Ascending aorta (tissue), 2 donors: ENCODE results near the gene NFKBIE. TPM values are rescaled to one million over a fixed set of nuclear protein-coding genes. Genes with fewer than 3 reads are reported as not detected.

ENCODE experiments used
- DNase-seq, 2 donors: peaks; one replicate each; pipeline ENCODE4 v3.0.0-alpha.2; 2019; ENCODE audit warnings: low spot score in 2 of 2
- H3K27ac ChIP-seq, 2 donors: fragments of 200-600 bp; sonication (generic); one replicate each; pipeline ENCODE4 v1.5.1; 2016 to 2017; ENCODE audit warnings: mild to moderate bottlenecking in 1 of 2
- H3K27me3 ChIP-seq: fragments of 200-600 bp; sonication (generic); one replicate; pipeline ENCODE4 v1.5.1; 2017
- H3K36me3 ChIP-seq, 2 donors: fragments of 200-600 bp; sonication (generic); one replicate each; pipeline ENCODE4 v1.5.1; 2016
- H3K4me1 ChIP-seq, 2 donors: fragments of 200-600 bp; sonication (generic); one replicate each; pipeline ENCODE4 v1.5.1; 2016 to 2017; ENCODE audit warnings: mild to moderate bottlenecking in 1 of 2
- H3K4me3 ChIP-seq, 2 donors: fragments of 200-600 bp; sonication (generic); one replicate each; pipeline ENCODE4 v1.5.1; 2016 to 2017; ENCODE audit warnings: mild to moderate bottlenecking in 1 of 2
- H3K9me3 ChIP-seq, 2 donors: fragments of 200-600 bp; sonication (generic); one replicate each; pipeline ENCODE4 v1.5.1; 2016
- intact Hi-C: fragments of 100-400 bp; cut with DNase I; formaldehyde crosslinking; loops from one replicate; pipeline ENCODE4 v1.15.1; 2023
- total RNA-seq: library from RNA; depleted of rRNA; stranded (reverse); fragments of >200 nt; gene quantifications from one replicate; pipeline ENCODE4 v1.1.0, GENCODE V29; 2016
- TF ChIP-seq, protein P1 (sequence below), 3 experiments: fragments of 200-600 bp in 2 of 3; fragments of 450-650 bp in 1 of 3; sonication (generic) in 2 of 3; IDR thresholded peaks; one replicate each; pipeline ENCODE4 v1.5.1; 2016 to 2019; ENCODE audit warnings: antibody characterized with exemption in 3 of 3, mild to moderate bottlenecking in 1 of 3, moderate library complexity in 1 of 3

The NFKBIE gene
- total RNA-seq, 1 donor from 2014 or later = 1.9 TPM

- Histone ChIP-seq H3K4me1 (no peaks in the 10 kb centered on the region), H3K36me3 (peaks cover 69 to 87% of the 10 kb centered on the region in 2 donors), H3K27me3 (no peaks in the 10 kb centered on the region), H3K27ac (no peak overlapping the region), H3K9me3 (no peaks in the 10 kb centered on the region), H3K4me3 (no peak overlapping the region)
- intact Hi-C loops = no loop called here
- no peak for DNase-seq
- TF ChIP-seq, protein P1, sequence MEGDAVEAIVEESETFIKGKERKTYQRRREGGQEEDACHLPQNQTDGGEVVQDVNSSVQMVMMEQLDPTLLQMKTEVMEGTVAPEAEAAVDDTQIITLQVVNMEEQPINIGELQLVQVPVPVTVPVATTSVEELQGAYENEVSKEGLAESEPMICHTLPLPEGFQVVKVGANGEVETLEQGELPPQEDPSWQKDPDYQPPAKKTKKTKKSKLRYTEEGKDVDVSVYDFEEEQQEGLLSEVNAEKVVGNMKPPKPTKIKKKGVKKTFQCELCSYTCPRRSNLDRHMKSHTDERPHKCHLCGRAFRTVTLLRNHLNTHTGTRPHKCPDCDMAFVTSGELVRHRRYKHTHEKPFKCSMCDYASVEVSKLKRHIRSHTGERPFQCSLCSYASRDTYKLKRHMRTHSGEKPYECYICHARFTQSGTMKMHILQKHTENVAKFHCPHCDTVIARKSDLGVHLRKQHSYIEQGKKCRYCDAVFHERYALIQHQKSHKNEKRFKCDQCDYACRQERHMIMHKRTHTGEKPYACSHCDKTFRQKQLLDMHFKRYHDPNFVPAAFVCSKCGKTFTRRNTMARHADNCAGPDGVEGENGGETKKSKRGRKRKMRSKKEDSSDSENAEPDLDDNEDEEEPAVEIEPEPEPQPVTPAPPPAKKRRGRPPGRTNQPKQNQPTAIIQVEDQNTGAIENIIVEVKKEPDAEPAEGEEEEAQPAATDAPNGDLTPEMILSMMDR (IDR thresholded peaks at IDR 0.05) = no peak
These were observed 39.9 kb upstream of the NFKBIE start for GRCh38 chr6:44305200-44305725.

DNA sequence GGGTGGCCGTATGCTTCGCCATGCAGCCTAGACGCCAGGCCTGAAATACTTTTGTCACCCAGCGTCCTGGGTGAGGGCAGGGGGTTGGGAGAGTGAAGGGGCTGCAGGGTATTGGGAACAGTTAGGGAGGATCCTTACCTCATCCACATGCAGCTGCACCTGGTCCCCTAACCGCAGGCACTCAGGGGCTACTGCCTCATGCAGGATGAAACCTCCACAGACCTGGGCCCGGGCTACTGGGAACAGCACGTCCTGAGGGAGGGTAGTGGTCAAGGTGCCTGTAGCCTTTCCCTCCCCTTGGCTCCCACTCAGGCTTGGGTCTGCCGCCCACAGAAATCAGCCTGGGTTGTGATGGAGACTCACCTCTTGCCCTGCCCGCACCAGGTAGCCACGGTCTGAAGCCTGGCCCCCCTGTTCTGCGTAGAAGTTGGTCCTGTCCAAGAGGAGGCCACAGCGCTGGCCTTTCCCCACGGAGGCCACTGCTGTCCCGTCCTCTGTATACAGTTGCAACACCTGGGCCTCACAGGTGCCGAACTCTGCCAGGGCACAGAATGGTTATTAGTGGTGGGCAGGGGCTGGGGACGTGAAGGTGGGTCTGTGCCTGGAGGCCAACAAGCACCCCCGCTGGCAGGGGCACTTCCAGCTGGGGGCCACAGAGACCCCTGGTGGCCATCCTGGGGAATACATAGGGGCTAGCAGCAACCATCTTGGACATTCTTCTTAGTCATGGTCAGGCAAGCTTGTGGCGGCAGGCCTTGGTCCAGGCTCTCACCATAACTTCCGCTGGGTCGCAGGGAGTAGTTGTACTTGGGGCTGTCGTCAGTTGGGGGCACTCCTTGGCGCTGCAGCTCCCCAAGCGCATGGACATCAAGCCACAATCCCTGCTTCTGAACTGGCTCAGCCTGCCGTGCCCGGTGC lies 39.2 kb upstream of the NFKBIE start:
- Histone ChIP-seq H3K27me3 (no peaks in the 10 kb centered on the region), H3K4me3 (no peak overlapping the region), H3K4me1 (no peaks in the 10 kb centered on the region), H3K36me3 (peaks cover 62 to 82% of the 10 kb centered on the region in 2 donors), H3K9me3 (no peaks in the 10 kb centered on the region), H3K27ac (no peak overlapping the region)
- TF ChIP-seq, protein P1 (IDR thresholded peaks at IDR 0.05) = peak; percentile 53 to 67 (median 55)
- intact Hi-C loops = no loop called here
- no peak for DNase-seq

- intact Hi-C loops = no loop called here
- TF ChIP-seq, protein P1 (IDR thresholded peaks at IDR 0.05) = no peak
- H3K36me3 ChIP-seq = peaks cover 57 to 75% of the 10 kb centered on the region in 2 donors
- DNase-seq = no peak
- no peak overlapping the region for H3K27ac ChIP-seq
- no peak overlapping the region for H3K4me3 ChIP-seq
- H3K4me1 ChIP-seq = no peaks in the 10 kb centered on the region
- H3K9me3 ChIP-seq = no peaks in the 10 kb centered on the region
- no peaks in the 10 kb centered on the region for H3K27me3 ChIP-seq
These were observed 38.5 kb upstream of the NFKBIE start for GRCh38 chr6:44303842-44304241.

DNA sequence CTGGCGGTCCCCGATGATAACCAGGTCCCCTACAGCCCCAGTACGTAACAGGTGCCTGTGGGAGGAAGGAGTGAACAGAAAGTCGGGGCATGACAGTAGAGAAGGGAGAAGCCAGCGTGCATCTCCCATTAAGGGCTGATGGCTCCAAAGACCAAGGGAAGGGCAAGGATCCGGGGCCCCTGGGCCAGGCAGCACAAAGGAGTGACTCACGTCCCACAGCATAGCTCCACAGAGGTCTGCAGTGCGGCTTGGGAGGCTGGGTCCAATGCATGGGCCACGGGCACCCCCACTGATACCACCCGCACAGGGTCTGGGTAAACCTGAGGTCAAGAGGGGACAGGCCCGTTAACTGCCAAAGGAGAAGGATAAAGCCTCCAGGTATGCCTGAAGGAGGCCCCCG lies 37.5 kb upstream of the NFKBIE start:
- Histone ChIP-seq H3K27ac (no peak overlapping the region), H3K4me1 (peaks cover 0 to 2% of the 10 kb centered on the region in 2 donors), H3K27me3 (peaks cover 4% of the 10 kb centered on the region), H3K36me3 (peaks cover 50 to 75% of the 10 kb centered on the region in 2 donors), H3K9me3 (no peaks in the 10 kb centered on the region), H3K4me3 (no peak overlapping the region)
- no peak for DNase-seq
- TF ChIP-seq, protein P1 (IDR thresholded peaks at IDR 0.05) = no peak
- intact Hi-C loops = no loop called here

DNA sequence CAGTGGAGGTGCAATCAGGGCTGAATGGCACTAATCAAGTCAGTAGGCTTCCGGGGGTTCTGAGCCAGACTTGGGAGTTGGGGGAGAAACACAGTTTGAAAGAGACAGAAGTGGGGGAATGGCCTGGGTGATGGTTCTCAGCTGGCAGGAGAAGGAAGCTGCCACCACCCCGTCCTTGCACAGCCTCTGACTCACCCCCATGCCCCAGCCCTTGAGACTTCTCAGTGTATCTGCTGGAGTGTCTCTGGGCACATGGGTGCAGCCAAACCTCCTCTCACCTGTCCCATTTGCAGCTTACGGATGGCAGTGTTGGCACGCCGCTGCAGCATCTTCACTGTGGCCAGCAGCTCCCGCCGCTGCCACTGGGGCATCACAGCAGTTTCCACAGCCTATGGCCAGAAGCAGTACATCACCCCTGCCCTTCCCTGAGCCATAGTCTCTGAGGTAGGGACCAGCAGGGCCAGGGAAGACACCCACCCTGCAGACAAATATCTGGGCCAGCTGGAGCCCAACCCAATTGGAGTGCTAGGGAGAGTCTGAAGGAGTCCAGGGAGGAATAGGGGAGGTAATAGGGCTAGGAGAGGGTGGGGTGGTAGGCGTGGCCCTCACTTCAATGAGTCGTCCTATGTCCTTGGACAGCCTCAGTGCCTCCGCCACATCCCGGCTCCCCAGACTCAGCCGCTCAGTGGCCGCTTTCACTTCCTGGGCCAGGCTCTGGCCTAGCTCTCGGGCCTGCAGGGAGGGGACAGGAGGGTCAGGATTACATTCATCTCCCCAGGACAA lies 36.6 kb upstream of the NFKBIE start:
- Histone ChIP-seq H3K4me3 (no peak overlapping the region), H3K27me3 (peaks cover 9% of the 10 kb centered on the region), H3K36me3 (peaks cover 44 to 68% of the 10 kb centered on the region in 2 donors), H3K9me3 (no peaks in the 10 kb centered on the region), H3K4me1 (peaks cover 6 to 9% of the 10 kb centered on the region in 2 donors), H3K27ac (no peak overlapping the region)
- no peak for DNase-seq
- TF ChIP-seq, protein P1 (IDR thresholded peaks at IDR 0.05) = no peak
- intact Hi-C loops = no loop called here
